B cell (primary cell): ENCODE measurements around the gene KRT74. TPM values are rescaled to one million over a fixed set of nuclear protein-coding genes. Genes with fewer than 3 reads are reported as not detected.

Experiments
- ATAC-seq: fragments of 200-7000 bp; cut with Tn5 transposase; one replicate; pipeline ENCODE4 v1.10.0; 2021; ENCODE audit warnings: low read depth, mild to moderate bottlenecking, moderate number of reproducible peaks, moderate library complexity
- CTCF ChIA-PET: fragments of 350-600 bp; sonication (Branson Sonifier 250); formaldehyde crosslinking; loops from one replicate; lab custom pipeline; 2021; ENCODE audit warnings: antibody characterized with exemption, inconsistent platforms; lab: Charles Lee
- POLR2A ChIA-PET: fragments of 350-600 bp; sonication (Branson Sonifier 250); formaldehyde crosslinking; loops from one replicate; lab custom pipeline; 2021; ENCODE audit warnings: antibody characterized with exemption; lab: Charles Lee
- DNase-seq: peaks from one replicate; pipeline ENCODE4 v3.0.0; 2013
- H2AFZ ChIP-seq: 2 replicates; pipeline ENCODE4 v1.6.1; 2012; ENCODE audit warnings: mild to moderate bottlenecking, low read depth, low read length; ENCODE audit not compliant: insufficient read depth, poor library complexity, severe bottlenecking
- H3K27ac ChIP-seq, 2 donors: 1 replicate in 1 of 2; 2 replicates in 1 of 2; pipeline ENCODE4 v1.5.1; 2012 to 2013; ENCODE audit warnings: low read length in 2 of 2, mild to moderate bottlenecking in 2 of 2, moderate library complexity in 1 of 2
- H3K27me3 ChIP-seq, 4 experiments: fragments of 200-600 bp in 1 of 4; sonication (generic) in 1 of 4; replicated peaks in 1 of 4; 1 replicate in 2 of 4; 2 replicates in 2 of 4; pipeline versions ENCODE4 v1.6.1 to v1.7.0; 2013 to 2016; ENCODE audit warnings: low read length in 3 of 4, mild to moderate bottlenecking in 2 of 4, mixed read lengths in 1 of 4, moderate library complexity in 1 of 4; ENCODE audit not compliant: insufficient read depth in 4 of 4, control insufficient read depth in 3 of 4; ENCODE audit errors: control extremely low read depth in 1 of 4
- H3K36me3 ChIP-seq, 2 experiments: replicated peaks in 1 of 2; 1 replicate in 1 of 2; 2 replicates in 1 of 2; pipeline versions ENCODE4 v1.6.1 to v1.7.1; 2013; ENCODE audit warnings: low read length in 1 of 2; ENCODE audit not compliant: insufficient read depth in 2 of 2, control insufficient read depth in 1 of 2; ENCODE audit errors: control extremely low read depth in 1 of 2, extremely low read depth in 1 of 2
- H3K4me1 ChIP-seq, 2 donors: fragments of 200-600 bp in 1 of 2; sonication (generic) in 1 of 2; 1 replicate in 1 of 2; 2 replicates in 1 of 2; pipeline versions ENCODE4 v1.5.1 to v1.6.1; 2013 to 2017; ENCODE audit warnings: low read length in 2 of 2; ENCODE audit not compliant: control insufficient read depth in 2 of 2, insufficient read depth in 2 of 2
- H3K4me2 ChIP-seq: replicated peaks from 2 replicates; pipeline ENCODE3; 2012; ENCODE audit warnings: mild to moderate bottlenecking, low read depth, low read length; ENCODE audit not compliant: poor library complexity, severe bottlenecking
- H3K4me3 ChIP-seq, 5 experiments: fragments of 200-600 bp in 1 of 5; sonication (generic) in 1 of 5; 1 replicate in 3 of 5; 2 replicates in 2 of 5; pipeline versions ENCODE4 v1.5.1 to v1.7.0; 2011 to 2016; ENCODE audit warnings: low read length in 4 of 5, mild to moderate bottlenecking in 4 of 5, low read depth in 2 of 5, control low read depth in 1 of 5, moderate library complexity in 1 of 5; ENCODE audit not compliant: insufficient read depth in 1 of 5; ENCODE audit errors: control extremely low read depth in 1 of 5, extremely low read depth in 1 of 5
- H3K79me2 ChIP-seq: fragments of 200-600 bp; sonication (generic); one replicate; pipeline ENCODE4 v1.6.0; 2016; ENCODE audit warnings: low read length; ENCODE audit not compliant: control insufficient read depth, insufficient read depth
- H3K9ac ChIP-seq: fragments of 200-600 bp; sonication (generic); 2 replicates; pipeline ENCODE4 v1.6.1; 2017; ENCODE audit warnings: mild to moderate bottlenecking, low read length, moderate library complexity
- H3K9me3 ChIP-seq, 3 donors: one replicate each; pipeline versions ENCODE4 v1.6.1 to v1.7.1; 2013; ENCODE audit warnings: low read length in 2 of 3; ENCODE audit not compliant: control insufficient read depth in 2 of 3, insufficient read depth in 1 of 3; ENCODE audit errors: control extremely low read depth in 1 of 3
- H4K20me1 ChIP-seq: 2 replicates; pipeline ENCODE4 v1.6.0; 2012; ENCODE audit warnings: mild to moderate bottlenecking, low read length; ENCODE audit not compliant: insufficient read depth, control insufficient read depth, poor library complexity, severe bottlenecking
- H3K27ac Mint-ChIP-seq: one replicate; pipeline ENCODE4 v1.8.0; 2021; ENCODE audit warnings: mixed read lengths
- H3K27me3 Mint-ChIP-seq: one replicate; pipeline ENCODE4 v1.8.0; 2021; ENCODE audit warnings: mixed read lengths
- H3K4me1 Mint-ChIP-seq: one replicate; pipeline ENCODE4 v1.8.0; 2021; ENCODE audit warnings: mixed read lengths
- H3K4me3 Mint-ChIP-seq: one replicate; pipeline ENCODE4 v1.8.0; 2021; ENCODE audit warnings: mixed read lengths
- H3K9me3 Mint-ChIP-seq: one replicate; pipeline ENCODE4 v1.8.0; 2022; ENCODE audit warnings: mixed read lengths; ENCODE audit not compliant: insufficient read depth
- CTCF ChIP-seq: fragments of 200-600 bp; IDR thresholded peaks from one replicate; pipeline ENCODE4 v1.8.0; 2022; ENCODE audit warnings: antibody characterized with exemption, mild to moderate bottlenecking
- EZH2 ChIP-seq: IDR thresholded peaks from 2 replicates; pipeline ENCODE4 v1.6.1; 2012; ENCODE audit warnings: borderline replicate concordance, low read depth, mild to moderate bottlenecking, moderate library complexity, low read length; ENCODE audit not compliant: insufficient read depth, poor library complexity, severe bottlenecking
- WGBS: methylation state at CpG from one replicate; pipeline ENCODE4 v1.1.5; 2013; ENCODE audit warnings: missing lambda C conversion rate; ENCODE audit not compliant: insufficient coverage; 5-methylcytosine and 5-hydroxymethylcytosine counted together
- intact Hi-C: fragments of 100-400 bp; cut with micrococcal nuclease; formaldehyde crosslinking; loops from one replicate; pipeline ENCODE4 v1.10.0; 2022
- polyA plus RNA-seq: library from polyadenylated mRNA; depleted of rRNA; stranded (reverse); fragments of >200 nt; gene quantifications from 2 replicates; pipeline ENCODE4 v1.2.3, GENCODE V29; 2012
- total RNA-seq, 2 donors: library from RNA; stranded (reverse); fragments of 120-200 nt in 1 of 2; gene quantifications; 1 replicate in 1 of 2; 2 replicates in 1 of 2; pipeline versions ENCODE4 v1.2.3 to v1.2.4, GENCODE V29; 2013 to 2022

KRT74 gene
- total and polyA plus RNA-seq, 2 donors (not counting 1 experiment from before 2014, with no cell fraction given), result not detected

DNA sequence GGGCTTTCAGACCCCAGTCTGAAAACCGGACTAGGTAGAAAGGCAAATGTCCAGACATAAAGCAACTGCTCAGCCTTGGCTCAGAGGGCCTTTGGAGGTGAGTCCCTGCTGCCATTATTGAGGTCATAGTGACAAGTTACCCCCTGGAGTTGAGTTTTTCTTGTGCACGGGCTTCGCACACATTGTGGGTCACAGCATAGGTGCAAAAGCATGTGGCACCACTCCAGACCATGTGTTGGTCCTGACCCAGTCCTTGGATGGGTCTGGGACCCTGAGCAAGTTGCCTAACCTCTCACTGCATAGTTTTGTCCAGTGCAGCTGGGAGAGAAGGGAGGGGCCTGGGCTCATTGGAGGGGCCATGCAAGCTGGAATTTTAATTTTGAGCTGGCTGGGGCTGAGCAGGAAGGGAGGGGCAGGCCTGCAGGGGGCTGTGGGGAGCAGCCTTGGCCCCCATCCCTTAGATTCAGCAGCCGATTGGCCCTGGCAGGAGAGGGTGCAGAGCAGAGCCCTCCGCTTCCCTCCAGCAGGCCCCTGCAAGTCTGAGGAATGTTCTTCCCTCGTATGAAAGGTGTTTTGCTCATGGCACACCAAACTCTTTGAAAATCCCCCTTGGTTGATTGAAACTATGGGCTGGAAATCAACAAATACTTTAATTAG lies 49.3 kb downstream of the KRT74 start:
- Mint-ChIP-seq H3K4me3 (no peak overlapping the region), H3K9me3 (no peaks in the 10 kb centered on the region), H3K4me1 (no peaks in the 10 kb centered on the region), H3K27ac (no peak overlapping the region), H3K27me3 (no peaks in the 10 kb centered on the region)
- WGBS, result 89% methylated on average over 4 of the region's 6 CpGs
- no peaks in the 10 kb centered on the region for H3K36me3 ChIP-seq
- H3K9ac ChIP-seq, result no peak overlapping the region
- H3K27ac ChIP-seq, result no peak overlapping the region
- ChIA-PET CTCF (no interaction called here), POLR2A (no interaction called here)
- H3K4me1 ChIP-seq, result no peaks in the 10 kb centered on the region
- no peaks in the 10 kb centered on the region for H4K20me1 ChIP-seq
- DNase-seq, result no peak
- H3K79me2 ChIP-seq, result no peaks in the 10 kb centered on the region
- H3K4me3 ChIP-seq, result no peak overlapping the region
- no peaks in the 10 kb centered on the region for H3K27me3 ChIP-seq
- H2AFZ ChIP-seq, result no peak overlapping the region
- intact Hi-C loops, result no loop called here
- H3K4me2 ChIP-seq, result no peak overlapping the region
- TF ChIP-seq CTCF (no peak), EZH2 (no peak)
- no peaks in the 10 kb centered on the region for H3K9me3 ChIP-seq
- ATAC-seq, result no peak

- Mint-ChIP-seq H3K27ac (no peak overlapping the region), H3K4me1 (no peaks in the 10 kb centered on the region), H3K27me3 (no peaks in the 10 kb centered on the region), H3K4me3 (no peak overlapping the region), H3K9me3 (no peaks in the 10 kb centered on the region)
- Histone ChIP-seq H3K4me3 (no peak overlapping the region), H3K27ac (no peak overlapping the region), H2AFZ (no peak overlapping the region), H3K79me2 (no peaks in the 10 kb centered on the region), H3K4me1 (no peaks in the 10 kb centered on the region), H3K9me3 (no peaks in the 10 kb centered on the region), H3K4me2 (no peak overlapping the region), H3K27me3 (no peaks in the 10 kb centered on the region), H3K9ac (no peak overlapping the region), H4K20me1 (no peaks in the 10 kb centered on the region), H3K36me3 (no peaks in the 10 kb centered on the region)
- ATAC-seq, result no peak
- WGBS, result 100% methylated on average over 2 of the region's 4 CpGs
- intact Hi-C loops, result no loop called here
- ChIA-PET POLR2A (no interaction called here), CTCF (no interaction called here)
- no peak for DNase-seq
- no peak for TF ChIP-seq EZH2
- no peak for TF ChIP-seq CTCF
Observed at GRCh38 chr12:52523824-52524223, 49.8 kb downstream of the KRT74 start.
